PFSK-1 (cell line): ENCODE results near the gene NKX2-4.

Source experiments
- POLR2AphosphoS5 ChIP-seq: IDR thresholded peaks from 2 replicates; pipeline ENCODE4 v1.6.1; 2012; ENCODE audit warnings: low read depth, mild to moderate bottlenecking, control low read depth, low read length, moderate library complexity
- SIN3A ChIP-seq: IDR thresholded peaks from 2 replicates; pipeline ENCODE4 v1.6.1; 2012; ENCODE audit warnings: mild to moderate bottlenecking, low read length, moderate library complexity, borderline replicate concordance; ENCODE audit not compliant: insufficient read depth
- TAF1 ChIP-seq: IDR thresholded peaks from 2 replicates; pipeline ENCODE4 v1.6.1; 2012; ENCODE audit warnings: low read length, control low read depth, borderline replicate concordance; ENCODE audit not compliant: insufficient read depth
- TF ChIP-seq, protein P1 (sequence below), 2 experiments: IDR thresholded peaks; 2 replicates each; pipeline versions ENCODE4 v1.6.1 to v1.8.0; 2011 to 2012; ENCODE audit warnings: low read depth in 2 of 2, low read length in 2 of 2, control low read depth in 1 of 2, inconsistent platforms in 1 of 2, mild to moderate bottlenecking in 1 of 2, moderate library complexity in 1 of 2; ENCODE audit not compliant: insufficient read depth in 1 of 2

GRCh38 chr20:21433329-21433890 is 36.1 kb upstream of the NKX2-4 start:
- TF ChIP-seq TAF1, result no peak
- TF ChIP-seq, protein P1, sequence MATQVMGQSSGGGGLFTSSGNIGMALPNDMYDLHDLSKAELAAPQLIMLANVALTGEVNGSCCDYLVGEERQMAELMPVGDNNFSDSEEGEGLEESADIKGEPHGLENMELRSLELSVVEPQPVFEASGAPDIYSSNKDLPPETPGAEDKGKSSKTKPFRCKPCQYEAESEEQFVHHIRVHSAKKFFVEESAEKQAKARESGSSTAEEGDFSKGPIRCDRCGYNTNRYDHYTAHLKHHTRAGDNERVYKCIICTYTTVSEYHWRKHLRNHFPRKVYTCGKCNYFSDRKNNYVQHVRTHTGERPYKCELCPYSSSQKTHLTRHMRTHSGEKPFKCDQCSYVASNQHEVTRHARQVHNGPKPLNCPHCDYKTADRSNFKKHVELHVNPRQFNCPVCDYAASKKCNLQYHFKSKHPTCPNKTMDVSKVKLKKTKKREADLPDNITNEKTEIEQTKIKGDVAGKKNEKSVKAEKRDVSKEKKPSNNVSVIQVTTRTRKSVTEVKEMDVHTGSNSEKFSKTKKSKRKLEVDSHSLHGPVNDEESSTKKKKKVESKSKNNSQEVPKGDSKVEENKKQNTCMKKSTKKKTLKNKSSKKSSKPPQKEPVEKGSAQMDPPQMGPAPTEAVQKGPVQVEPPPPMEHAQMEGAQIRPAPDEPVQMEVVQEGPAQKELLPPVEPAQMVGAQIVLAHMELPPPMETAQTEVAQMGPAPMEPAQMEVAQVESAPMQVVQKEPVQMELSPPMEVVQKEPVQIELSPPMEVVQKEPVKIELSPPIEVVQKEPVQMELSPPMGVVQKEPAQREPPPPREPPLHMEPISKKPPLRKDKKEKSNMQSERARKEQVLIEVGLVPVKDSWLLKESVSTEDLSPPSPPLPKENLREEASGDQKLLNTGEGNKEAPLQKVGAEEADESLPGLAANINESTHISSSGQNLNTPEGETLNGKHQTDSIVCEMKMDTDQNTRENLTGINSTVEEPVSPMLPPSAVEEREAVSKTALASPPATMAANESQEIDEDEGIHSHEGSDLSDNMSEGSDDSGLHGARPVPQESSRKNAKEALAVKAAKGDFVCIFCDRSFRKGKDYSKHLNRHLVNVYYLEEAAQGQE (IDR thresholded peaks at IDR 0.05; ENCODE audit: insufficient read depth in 1 of 2, low read depth in 2 of 2, low read length in 2 of 2), result no peak
- no peak for TF ChIP-seq POLR2AphosphoS5
- no peak for TF ChIP-seq SIN3A
